ENCODE measurements around the gene TMEM44.

DNA sequence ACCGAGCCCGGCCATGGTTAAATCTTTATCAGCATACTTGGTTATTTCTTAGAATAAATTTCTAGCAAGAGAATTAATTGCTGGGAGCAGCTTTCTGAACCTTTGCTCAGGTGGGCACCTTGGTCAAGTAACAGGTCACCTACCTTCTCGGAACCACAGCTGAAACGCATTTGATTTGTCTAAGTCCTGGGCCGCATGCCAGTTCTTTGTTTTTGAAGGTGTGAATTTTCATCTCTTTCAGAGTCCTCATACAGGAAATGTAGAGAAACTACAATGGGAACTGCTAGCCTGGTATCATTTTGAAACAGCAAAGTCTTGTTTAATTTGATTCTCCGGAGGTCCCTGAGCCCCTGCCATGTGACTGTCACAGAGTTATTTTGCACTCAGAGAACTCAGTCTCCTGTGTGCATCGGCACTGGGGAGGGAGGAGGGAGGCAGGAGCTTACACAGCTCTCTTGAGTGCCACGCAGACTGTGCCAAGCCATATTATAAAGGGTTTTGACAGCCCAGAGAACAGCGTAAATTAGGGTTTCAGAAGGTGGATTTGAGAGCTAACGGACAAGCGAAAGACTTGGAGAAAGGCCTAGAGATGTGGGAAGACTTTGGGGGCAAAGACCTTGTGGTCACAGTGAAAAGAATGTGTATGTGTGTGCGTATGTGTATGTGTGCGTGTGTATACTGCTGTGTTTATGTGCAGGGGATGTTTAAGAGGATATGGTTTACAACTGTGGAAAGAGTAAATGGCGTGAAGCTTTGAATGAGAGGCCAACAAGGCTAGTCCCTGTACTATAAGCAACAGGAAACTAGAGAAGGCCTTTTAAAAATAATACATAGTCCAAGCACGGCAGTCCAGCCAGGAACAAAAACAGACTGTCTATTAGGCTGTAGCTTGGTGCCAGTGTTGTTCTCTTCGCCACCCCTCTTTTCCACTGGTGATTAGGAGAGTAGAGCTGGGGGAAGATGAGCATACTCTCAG, 84.6 kb downstream of the TMEM44 start:
- TF ChIP-seq, protein P1, sequence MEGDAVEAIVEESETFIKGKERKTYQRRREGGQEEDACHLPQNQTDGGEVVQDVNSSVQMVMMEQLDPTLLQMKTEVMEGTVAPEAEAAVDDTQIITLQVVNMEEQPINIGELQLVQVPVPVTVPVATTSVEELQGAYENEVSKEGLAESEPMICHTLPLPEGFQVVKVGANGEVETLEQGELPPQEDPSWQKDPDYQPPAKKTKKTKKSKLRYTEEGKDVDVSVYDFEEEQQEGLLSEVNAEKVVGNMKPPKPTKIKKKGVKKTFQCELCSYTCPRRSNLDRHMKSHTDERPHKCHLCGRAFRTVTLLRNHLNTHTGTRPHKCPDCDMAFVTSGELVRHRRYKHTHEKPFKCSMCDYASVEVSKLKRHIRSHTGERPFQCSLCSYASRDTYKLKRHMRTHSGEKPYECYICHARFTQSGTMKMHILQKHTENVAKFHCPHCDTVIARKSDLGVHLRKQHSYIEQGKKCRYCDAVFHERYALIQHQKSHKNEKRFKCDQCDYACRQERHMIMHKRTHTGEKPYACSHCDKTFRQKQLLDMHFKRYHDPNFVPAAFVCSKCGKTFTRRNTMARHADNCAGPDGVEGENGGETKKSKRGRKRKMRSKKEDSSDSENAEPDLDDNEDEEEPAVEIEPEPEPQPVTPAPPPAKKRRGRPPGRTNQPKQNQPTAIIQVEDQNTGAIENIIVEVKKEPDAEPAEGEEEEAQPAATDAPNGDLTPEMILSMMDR (IDR thresholded peaks at IDR 0.05 in 4 of 5, conservative IDR thresholded peaks at IDR 0.05 in 1 of 5), result no peak
- TF ChIP-seq POLR2A (IDR thresholded peaks at IDR 0.05), result no peak
